Putamen (tissue), 1 donor: ENCODE data around the gene PHLDA3.

ENCODE experiments used
- DNase-seq: peaks from one replicate; pipeline ENCODE4 v3.0.0-alpha.2; 2016; ENCODE audit warnings: low spot score

The PHLDA3 gene

GRCh38 chr1:201461645-201462441 lies 7.1 kb downstream of the PHLDA3 start:
- peak; percentile 71 for DNase-seq

GRCh38 chr1:201460814-201461644 lies 8.0 kb downstream of the PHLDA3 start:
- no peak for DNase-seq

- DNase-seq, result no peak
Observed at GRCh38 chr1:201459775-201460174, 9.2 kb downstream of the PHLDA3 start.

- DNase-seq, result no peak
Observed at GRCh38 chr1:201459052-201459451, 9.9 kb downstream of the PHLDA3 start.

- DNase-seq, result no peak
Observed at GRCh38 chr1:201457508-201457960, 11.5 kb downstream of the PHLDA3 start.

- DNase-seq, result no peak
Observed at GRCh38 chr1:201456499-201457309, 12.3 kb downstream of the PHLDA3 start.

GRCh38 chr1:201455098-201455497 lies 13.9 kb downstream of the PHLDA3 start:
- no peak for DNase-seq

GRCh38 chr1:201454608-201455007 lies 14.4 kb downstream of the PHLDA3 start:
- DNase-seq, result no peak

- DNase-seq, result no peak
Observed at GRCh38 chr1:201452866-201453265, 16.1 kb downstream of the PHLDA3 start.

GRCh38 chr1:201450721-201451291 lies 18.2 kb downstream of the PHLDA3 start:
- DNase-seq, result peak; percentile 81

GRCh38 chr1:201448990-201449389 lies 20.0 kb downstream of the PHLDA3 start:
- DNase-seq, result peak; percentile 93

- DNase-seq, result peak; percentile 95
Observed at GRCh38 chr1:201447903-201448871, 20.8 kb downstream of the PHLDA3 start.

GRCh38 chr1:201445310-201445709 lies 23.7 kb downstream of the PHLDA3 start:
- DNase-seq, result no peak

GRCh38 chr1:201444792-201445191 lies 24.2 kb downstream of the PHLDA3 start:
- no peak for DNase-seq

- no peak for DNase-seq
Observed at GRCh38 chr1:201443747-201444146, 25.2 kb downstream of the PHLDA3 start.

- DNase-seq, result no peak
Observed at GRCh38 chr1:201436969-201437368, 32.0 kb downstream of the PHLDA3 start.

- no peak for DNase-seq
Observed at GRCh38 chr1:201436393-201436792, 32.6 kb downstream of the PHLDA3 start.

- DNase-seq, result no peak
Observed at GRCh38 chr1:201434266-201434665, 34.7 kb downstream of the PHLDA3 start.

- DNase-seq, result no peak
Observed at GRCh38 chr1:201433609-201434008, 35.4 kb downstream of the PHLDA3 start.

GRCh38 chr1:201430776-201431175 lies 38.2 kb downstream of the PHLDA3 start:
- DNase-seq, result no peak
